Neural crest cell (in vitro differentiated cells): ENCODE data around the gene TRA2B. TPM values are rescaled to one million over a fixed set of nuclear protein-coding genes. Genes with fewer than 3 reads are reported as not detected.
"Not testable (repeated sequence)": the region's sequence is repeated elsewhere in the genome, so short reads cannot be mapped to it uniquely, and the experiment has no call there.

Source experiments
- DNase-seq: peaks from one replicate; pipeline ENCODE4 v3.0.0; 2021; ENCODE audit warnings: low read depth, mixed read lengths, low spot score
- H3K27ac Mint-ChIP-seq: one replicate; pipeline ENCODE4 v1.8.0; 2021; ENCODE audit warnings: mild to moderate bottlenecking, mixed read lengths; ENCODE audit not compliant: unreplicated experiment
- H3K27me3 Mint-ChIP-seq: 2 replicates; pipeline ENCODE4 v1.8.0; 2021; ENCODE audit warnings: low read depth, mild to moderate bottlenecking, mixed read lengths
- H3K36me3 Mint-ChIP-seq: 2 replicates; pipeline ENCODE4 v1.8.0; 2021; ENCODE audit warnings: low read depth, mild to moderate bottlenecking, mixed read lengths
- H3K4me1 Mint-ChIP-seq: 2 replicates; pipeline ENCODE4 v1.8.0; 2021; ENCODE audit warnings: mixed read lengths
- H3K4me3 Mint-ChIP-seq: one replicate; pipeline ENCODE4 v1.8.0; 2021; ENCODE audit warnings: mild to moderate bottlenecking, mixed read lengths
- H3K9me3 Mint-ChIP-seq: 2 replicates; pipeline ENCODE4 v1.8.0; 2021; ENCODE audit warnings: mixed read lengths
- CTCF ChIP-seq: fragments of 200-600 bp; sonication (generic); conservative IDR thresholded peaks from 2 replicates; pipeline ENCODE4 v1.5.0; 2021; ENCODE audit warnings: antibody characterized with exemption, mild to moderate bottlenecking
- total RNA-seq: library from RNA; stranded (reverse); gene quantifications from 2 replicates; pipeline ENCODE4 v1.2.1, GENCODE V29; 2021

The TRA2B gene
- total RNA-seq, 1 donor from 2014 or later, result 314 TPM

GRCh38 chr3:185916042-185916833 lies 21.6 kb downstream of the TRA2B start:
- H3K27ac Mint-ChIP-seq, result no peak overlapping the region
- no peaks in the 10 kb centered on the region for H3K27me3 Mint-ChIP-seq
- TF ChIP-seq CTCF, result no peak
- no peak overlapping the region for H3K4me3 Mint-ChIP-seq
- H3K9me3 Mint-ChIP-seq, result no peaks in the 10 kb centered on the region
- no peak for DNase-seq
- H3K4me1 Mint-ChIP-seq, result peaks cover 3% of the 10 kb centered on the region
- H3K36me3 Mint-ChIP-seq, result peaks cover 27% of the 10 kb centered on the region

- DNase-seq, result no peak
- no peak for TF ChIP-seq CTCF
- Mint-ChIP-seq H3K4me1 (peaks cover 3% of the 10 kb centered on the region), H3K36me3 (peaks cover 27% of the 10 kb centered on the region), H3K27me3 (no peaks in the 10 kb centered on the region), H3K9me3 (no peaks in the 10 kb centered on the region), H3K4me3 (no peak overlapping the region), H3K27ac (no peak overlapping the region)
Observed at GRCh38 chr3:185915642-185916041, 22.2 kb downstream of the TRA2B start.

GRCh38 chr3:185914911-185915629 lies 22.7 kb downstream of the TRA2B start:
- no peak for DNase-seq
- no peak overlapping the region for H3K27ac Mint-ChIP-seq
- H3K9me3 Mint-ChIP-seq, result peaks cover 3% of the 10 kb centered on the region
- H3K27me3 Mint-ChIP-seq, result peaks cover 5% of the 10 kb centered on the region
- H3K36me3 Mint-ChIP-seq, result peaks cover 25% of the 10 kb centered on the region
- no peak for TF ChIP-seq CTCF
- H3K4me1 Mint-ChIP-seq, result peaks cover 3% of the 10 kb centered on the region
- no peak overlapping the region for H3K4me3 Mint-ChIP-seq

- Mint-ChIP-seq H3K9me3 (peaks cover 3% of the 10 kb centered on the region), H3K4me1 (peaks cover 3% of the 10 kb centered on the region), H3K36me3 (peaks cover 20% of the 10 kb centered on the region), H3K27me3 (peaks cover 13% of the 10 kb centered on the region), H3K4me3 (no peak overlapping the region), H3K27ac (no peak overlapping the region)
- no peak for TF ChIP-seq CTCF
- DNase-seq, result no peak
Observed at GRCh38 chr3:185912929-185913901, 24.6 kb downstream of the TRA2B start.

GRCh38 chr3:185912512-185912911 lies 25.3 kb downstream of the TRA2B start:
- no peak for TF ChIP-seq CTCF
- Mint-ChIP-seq H3K27ac (no peak overlapping the region), H3K4me3 (no peak overlapping the region), H3K4me1 (peaks cover 3% of the 10 kb centered on the region), H3K36me3 (peaks cover 20% of the 10 kb centered on the region), H3K27me3 (peaks cover 13% of the 10 kb centered on the region), H3K9me3 (peaks cover 3% of the 10 kb centered on the region)
- DNase-seq, result no peak

- Mint-ChIP-seq H3K36me3 (peaks cover 15% of the 10 kb centered on the region), H3K4me3 (peak overlapping the region; percentile 54), H3K27me3 (peaks cover 13% of the 10 kb centered on the region)
- not testable (repeated sequence) for H3K27ac Mint-ChIP-seq, H3K4me1 Mint-ChIP-seq, DNase-seq, H3K9me3 Mint-ChIP-seq
Observed at GRCh38 chr3:185911076-185911448, 26.8 kb downstream of the TRA2B start.

GRCh38 chr3:185910322-185911075 lies 27.3 kb downstream of the TRA2B start:
- H3K4me1 Mint-ChIP-seq, H3K27ac Mint-ChIP-seq, DNase-seq, H3K9me3 Mint-ChIP-seq: not testable (repeated sequence)
- Mint-ChIP-seq H3K4me3 (peak overlapping the region; percentile 54), H3K27me3 (peaks cover 13% of the 10 kb centered on the region), H3K36me3 (peaks cover 12% of the 10 kb centered on the region)
